ENCODE data around the gene PRDM11. TPM values are rescaled to one million over a fixed set of nuclear protein-coding genes. Genes with fewer than 3 reads are reported as not detected.

The PRDM11 gene
- total and polyA plus RNA-seq, 10 of the 15 experiments (the other 5 are each of a cell fraction or from before 2014, with no cell fraction given): 0.03 to 2.4 (median 0.53) TPM

- Histone ChIP-seq H3K4me1 (ENCODE audit: control insufficient read depth, insufficient read depth, low read length) (no peaks in the 10 kb centered on the region), H4K20me1 (ENCODE audit: control insufficient read depth, insufficient read depth) (no peaks in the 10 kb centered on the region), H2AFZ (ENCODE audit: control insufficient read depth, low read depth, low read length) (no peak overlapping the region), H3K4me2 (ENCODE audit: control insufficient read depth, insufficient read depth) (no peak overlapping the region), H3K9ac (ENCODE audit: control insufficient read depth, insufficient read depth, low read length) (no peak overlapping the region), H3K36me3 (ENCODE audit: control insufficient read depth in 2 of 2, insufficient read depth in 2 of 2, low read length in 1 of 2) (no peaks in the 10 kb centered on the region), H3K79me2 (ENCODE audit: control insufficient read depth, insufficient read depth, low read length) (no peaks in the 10 kb centered on the region), H3K27ac (ENCODE audit: control insufficient read depth, insufficient read depth) (no peak overlapping the region), H3K27me3 (replicated peaks in 1 of 2; ENCODE audit: control insufficient read depth in 2 of 2, insufficient read depth in 2 of 2, low read length in 1 of 2) (peaks cover 0 to 2% of the 10 kb centered on the region in 2 experiments; a peak in 2 of 4 replicates), H3K4me3 (no peak overlapping the region), H3K9me3 (replicated peaks; ENCODE audit: control insufficient read depth, insufficient read depth, low read length) (no peaks in the 10 kb centered on the region)
- ATAC-seq (no peak), DNase-seq (ENCODE audit: low read depth, low spot score) (no peak), FAIRE-seq (no peak)
- SMC1A ChIA-PET (ENCODE audit: uncharacterized antibody, unreplicated experiment): no interaction called here
- POLR2A ChIA-PET: no interaction called here
- RAD21 ChIA-PET (ENCODE audit: unreplicated experiment): no interaction called here
- CTCF ChIA-PET: no interaction called here
- TF ChIP-seq NKRF (conservative IDR thresholded peaks at IDR 0.05): no peak
- TF ChIP-seq USF2 (IDR thresholded peaks at IDR 0.05; ENCODE audit: borderline replicate concordance, low read depth, low read length): no peak
- no peak for TF ChIP-seq SUZ12 (IDR thresholded peaks at IDR 0.05; ENCODE audit: unreplicated experiment)
- in situ Hi-C loops (cut with MboI) (no loop called here), intact Hi-C loops (cut with micrococcal nuclease; ENCODE audit: unreplicated experiment) (no loop called here)
- no TSS peak for BruUV-seq (replicated peaks)
These were observed 123.2 kb downstream of the PRDM11 start for GRCh38 chr11:45269678-45270077.

- BruUV-seq (replicated peaks): no TSS peak
- ChIA-PET CTCF (no interaction called here), POLR2A (no interaction called here), RAD21 (ENCODE audit: unreplicated experiment) (no interaction called here), SMC1A (ENCODE audit: uncharacterized antibody, unreplicated experiment) (no interaction called here)
- H3K27ac ChIP-seq (ENCODE audit: control insufficient read depth, insufficient read depth): no peak overlapping the region
- in situ Hi-C loops (cut with MboI): no loop called here
- no peaks in the 10 kb centered on the region for H3K36me3 ChIP-seq (ENCODE audit: control insufficient read depth in 2 of 2, insufficient read depth in 2 of 2, low read length in 1 of 2)
- no peak overlapping the region for H2AFZ ChIP-seq (ENCODE audit: control insufficient read depth, low read depth, low read length)
- H3K4me3 ChIP-seq: no peak overlapping the region
- no peak for DNase-seq (ENCODE audit: low read depth, low spot score)
- intact Hi-C loops (cut with micrococcal nuclease; ENCODE audit: unreplicated experiment): no loop called here
- no peak for FAIRE-seq
- H3K27me3 ChIP-seq (replicated peaks in 1 of 2; ENCODE audit: control insufficient read depth in 2 of 2, insufficient read depth in 2 of 2, low read length in 1 of 2): peaks cover 0 to 2% of the 10 kb centered on the region in 2 experiments; a peak in 2 of 4 replicates
- ATAC-seq: no peak
- no peak overlapping the region for H3K9ac ChIP-seq (ENCODE audit: control insufficient read depth, insufficient read depth, low read length)
- no peak overlapping the region for H3K4me2 ChIP-seq (ENCODE audit: control insufficient read depth, insufficient read depth)
- 5% methylated on average over 4 of the region's 4 CpGs for WGBS (ENCODE audit: insufficient coverage, insufficient replicate concordance, low lambda C conversion rate, missing lambda C conversion rate)
- H3K4me1 ChIP-seq (ENCODE audit: control insufficient read depth, insufficient read depth, low read length): no peaks in the 10 kb centered on the region
- H4K20me1 ChIP-seq (ENCODE audit: control insufficient read depth, insufficient read depth): no peaks in the 10 kb centered on the region
- H3K9me3 ChIP-seq (replicated peaks; ENCODE audit: control insufficient read depth, insufficient read depth, low read length): no peaks in the 10 kb centered on the region
- H3K79me2 ChIP-seq (ENCODE audit: control insufficient read depth, insufficient read depth, low read length): no peaks in the 10 kb centered on the region
- no peak for TF ChIP-seq CUX1 (IDR thresholded peaks at IDR 0.05; ENCODE audit: insufficient replicate concordance, low read depth, low read length)
- no peak for TF ChIP-seq ZNF274 (IDR thresholded peaks at IDR 0.05; ENCODE audit: insufficient read depth, insufficient read length)
- TF ChIP-seq TCF3 (IDR thresholded peaks at IDR 0.05; ENCODE audit: borderline replicate concordance, insufficient read depth, low read depth, low read length): no peak
- TF ChIP-seq MYC (IDR thresholded peaks at IDR 0.05; ENCODE audit: insufficient read depth, insufficient read length, insufficient replicate concordance, low read length, severe bottlenecking): no peak
These were observed 124.7 kb downstream of the PRDM11 start for GRCh38 chr11:45270946-45271716.
